Fibroblast of lung (primary cell): Measurements from ENCODE around the gene GRM4. TPM values are rescaled to one million over a fixed set of nuclear protein-coding genes. Genes with fewer than 3 reads are reported as not detected.

Experiments used
- DNase-seq, 2 donors: peaks; one replicate each; pipeline versions ENCODE4 v3.0.0 to v3.0.0-alpha.2; 2010; ENCODE audit warnings: low read depth in 2 of 2
- H2AFZ ChIP-seq: 2 replicates; pipeline ENCODE4 v1.5.1; 2012; ENCODE audit warnings: low read length, control low read depth, inconsistent platforms
- H3K27ac ChIP-seq: 2 replicates; pipeline ENCODE4 v1.5.1; 2011; ENCODE audit warnings: low read length, control low read depth; ENCODE audit not compliant: insufficient read depth
- H3K27me3 ChIP-seq: 2 replicates; pipeline ENCODE4 v1.5.1; 2011; ENCODE audit warnings: mild to moderate bottlenecking, low read length; ENCODE audit not compliant: control insufficient read depth, insufficient read depth
- H3K36me3 ChIP-seq: 2 replicates; pipeline ENCODE4 v1.5.1; 2011; ENCODE audit warnings: low read length; ENCODE audit not compliant: control insufficient read depth, insufficient read depth
- H3K4me1 ChIP-seq: 2 replicates; pipeline ENCODE4 v1.5.1; 2011; ENCODE audit warnings: low read length; ENCODE audit not compliant: control insufficient read depth, insufficient read depth; ENCODE audit errors: extremely low read depth
- H3K4me2 ChIP-seq: 2 replicates; pipeline ENCODE4 v1.5.1; 2011; ENCODE audit warnings: low read length, control low read depth; ENCODE audit not compliant: insufficient read depth; ENCODE audit errors: extremely low read depth
- H3K4me3 ChIP-seq, 4 experiments: fragments of 200-600 bp in 1 of 4; sonication (generic) in 1 of 4; replicated peaks in 1 of 4; 2 replicates each; pipeline ENCODE4 v1.5.1; 2011 to 2016; ENCODE audit warnings: low read length in 4 of 4, low read depth in 3 of 4, mild to moderate bottlenecking in 3 of 4, control low read depth in 2 of 4, inconsistent platforms in 1 of 4, mixed read lengths in 1 of 4; ENCODE audit not compliant: insufficient read depth in 1 of 4; ENCODE audit errors: control extremely low read depth in 1 of 4
- H3K79me2 ChIP-seq: 2 replicates; pipeline ENCODE4 v1.5.1; 2012; ENCODE audit warnings: mild to moderate bottlenecking, low read length, inconsistent platforms; ENCODE audit not compliant: control insufficient read depth, insufficient read depth
- H3K9ac ChIP-seq: 2 replicates; pipeline ENCODE4 v1.5.1; 2011; ENCODE audit warnings: mild to moderate bottlenecking, low read length, control low read depth; ENCODE audit not compliant: insufficient read depth
- H3K9me3 ChIP-seq: 2 replicates; pipeline ENCODE4 v1.5.1; 2012; ENCODE audit warnings: low read depth, low read length; ENCODE audit not compliant: control insufficient read depth, insufficient read depth
- H4K20me1 ChIP-seq: 2 replicates; pipeline ENCODE4 v1.5.1; 2011; ENCODE audit warnings: low read length; ENCODE audit not compliant: control insufficient read depth, insufficient read depth; ENCODE audit errors: extremely low read depth
- EZH2 ChIP-seq: IDR thresholded peaks from 2 replicates; pipeline ENCODE4 v1.5.1; 2012; ENCODE audit warnings: low read length, control low read depth, mild to moderate bottlenecking; ENCODE audit errors: missing control alignments
- polyA plus RNA-seq, 2 donors: library from polyadenylated mRNA; depleted of rRNA in 1 of 2; stranded (reverse) in 1 of 2; unstranded in 1 of 2; fragments of >200 nt; gene quantifications; 2 replicates each; pipeline ENCODE4 v1.2.1, GENCODE V29; 2011 to 2012; ENCODE audit warnings: missing spikeins in 1 of 2
- total RNA-seq: library from RNA; depleted of rRNA; stranded (reverse); fragments of >200 nt; gene quantifications from 2 replicates; pipeline ENCODE4 v1.2.1, GENCODE V29; 2014
- TF ChIP-seq, protein P1 (sequence below), 2 donors: IDR thresholded peaks in 1 of 2; conservative IDR thresholded peaks in 1 of 2; 1 replicate in 1 of 2; 2 replicates in 1 of 2; pipeline ENCODE4 v1.5.1; 2011 to 2012; ENCODE audit warnings: low read length in 2 of 2, control low read depth in 1 of 2, inconsistent platforms in 1 of 2, low read depth in 1 of 2, mild to moderate bottlenecking in 1 of 2

Gene GRM4
- total and polyA plus RNA-seq, 2 donors (not counting 1 experiment from before 2014, with no cell fraction given): under 0.01 TPM; not detected in 1

DNA sequence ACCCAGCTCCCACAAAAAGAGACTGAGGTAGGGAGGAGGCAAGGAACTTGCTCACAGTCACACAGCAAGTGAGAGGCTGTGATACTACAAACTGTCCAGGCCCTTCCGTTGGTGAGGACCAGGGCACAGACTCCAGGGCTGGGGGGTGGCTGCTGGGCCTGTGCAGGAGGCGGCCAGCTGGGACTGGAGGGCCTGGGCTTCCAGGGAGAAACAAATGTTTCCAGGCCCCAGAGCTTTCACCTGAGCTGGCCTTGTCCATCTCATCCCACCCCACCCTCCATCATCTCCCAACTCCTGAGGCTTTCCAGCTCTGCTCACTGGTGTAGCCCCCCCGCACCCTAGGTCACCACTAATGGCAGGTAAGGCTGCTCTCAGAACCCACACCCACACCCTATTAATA lies 86.0 kb downstream of the GRM4 start:
- Histone ChIP-seq H2AFZ (no peak overlapping the region), H3K79me2 (no peaks in the 10 kb centered on the region), H3K4me3 (no peak overlapping the region), H3K4me1 (no peaks in the 10 kb centered on the region), H3K9ac (no peak overlapping the region), H3K9me3 (no peaks in the 10 kb centered on the region), H3K27ac (no peak overlapping the region), H3K4me2 (no peak overlapping the region), H3K36me3 (no peaks in the 10 kb centered on the region), H4K20me1 (no peaks in the 10 kb centered on the region), H3K27me3 (peaks cover 15% of the 10 kb centered on the region)
- TF ChIP-seq, protein P1, sequence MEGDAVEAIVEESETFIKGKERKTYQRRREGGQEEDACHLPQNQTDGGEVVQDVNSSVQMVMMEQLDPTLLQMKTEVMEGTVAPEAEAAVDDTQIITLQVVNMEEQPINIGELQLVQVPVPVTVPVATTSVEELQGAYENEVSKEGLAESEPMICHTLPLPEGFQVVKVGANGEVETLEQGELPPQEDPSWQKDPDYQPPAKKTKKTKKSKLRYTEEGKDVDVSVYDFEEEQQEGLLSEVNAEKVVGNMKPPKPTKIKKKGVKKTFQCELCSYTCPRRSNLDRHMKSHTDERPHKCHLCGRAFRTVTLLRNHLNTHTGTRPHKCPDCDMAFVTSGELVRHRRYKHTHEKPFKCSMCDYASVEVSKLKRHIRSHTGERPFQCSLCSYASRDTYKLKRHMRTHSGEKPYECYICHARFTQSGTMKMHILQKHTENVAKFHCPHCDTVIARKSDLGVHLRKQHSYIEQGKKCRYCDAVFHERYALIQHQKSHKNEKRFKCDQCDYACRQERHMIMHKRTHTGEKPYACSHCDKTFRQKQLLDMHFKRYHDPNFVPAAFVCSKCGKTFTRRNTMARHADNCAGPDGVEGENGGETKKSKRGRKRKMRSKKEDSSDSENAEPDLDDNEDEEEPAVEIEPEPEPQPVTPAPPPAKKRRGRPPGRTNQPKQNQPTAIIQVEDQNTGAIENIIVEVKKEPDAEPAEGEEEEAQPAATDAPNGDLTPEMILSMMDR (conservative IDR thresholded peaks at IDR 0.05 in 1 of 2, IDR thresholded peaks at IDR 0.05 in 1 of 2; ENCODE audit: low read depth in 1 of 2, low read length in 2 of 2): no peak
- no peak for TF ChIP-seq EZH2
- DNase-seq: no peak

DNA sequence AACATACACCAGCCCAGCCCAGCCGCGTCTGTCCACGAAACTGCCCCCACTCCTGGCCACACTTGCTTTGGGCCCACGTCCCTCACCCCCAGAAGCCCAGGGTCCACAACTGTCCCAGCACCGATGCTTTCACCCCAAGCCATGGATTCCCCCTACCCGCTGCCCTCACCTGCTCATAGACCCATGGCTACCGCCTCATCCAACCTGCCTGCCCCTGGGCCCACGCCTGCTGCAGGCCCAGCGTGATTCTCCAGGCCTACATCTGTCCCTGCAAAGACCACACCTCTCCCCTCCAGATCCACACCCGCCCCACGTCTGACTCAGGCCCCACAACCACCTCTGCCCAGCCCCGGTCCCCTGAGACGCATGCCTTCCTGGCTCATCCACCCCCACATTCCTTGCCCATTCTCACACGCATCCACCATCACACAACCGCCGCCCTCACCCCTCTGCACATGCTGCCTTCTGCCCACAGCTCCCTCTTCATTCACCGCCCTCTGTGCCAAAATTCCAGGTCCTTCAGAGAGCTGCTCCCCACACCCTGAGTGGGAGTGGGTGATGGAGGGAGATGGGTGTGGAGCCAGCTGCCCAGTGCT lies 86.7 kb downstream of the GRM4 start:
- TF ChIP-seq EZH2: no peak
- TF ChIP-seq, protein P1 (conservative IDR thresholded peaks at IDR 0.05 in 1 of 2, IDR thresholded peaks at IDR 0.05 in 1 of 2; ENCODE audit: low read depth in 1 of 2, low read length in 2 of 2): no peak
- no peaks in the 10 kb centered on the region for H3K79me2 ChIP-seq
- peaks cover 10% of the 10 kb centered on the region for H3K27me3 ChIP-seq
- peak in 1 of 2 donors; percentile 23 for DNase-seq
- no peak overlapping the region for H3K9ac ChIP-seq
- H3K4me1 ChIP-seq: no peaks in the 10 kb centered on the region
- no peaks in the 10 kb centered on the region for H4K20me1 ChIP-seq
- H3K4me2 ChIP-seq: no peak overlapping the region
- no peak overlapping the region for H3K27ac ChIP-seq
- no peak overlapping the region for H3K4me3 ChIP-seq
- no peaks in the 10 kb centered on the region for H3K36me3 ChIP-seq
- H3K9me3 ChIP-seq: no peaks in the 10 kb centered on the region
- no peak overlapping the region for H2AFZ ChIP-seq

DNA sequence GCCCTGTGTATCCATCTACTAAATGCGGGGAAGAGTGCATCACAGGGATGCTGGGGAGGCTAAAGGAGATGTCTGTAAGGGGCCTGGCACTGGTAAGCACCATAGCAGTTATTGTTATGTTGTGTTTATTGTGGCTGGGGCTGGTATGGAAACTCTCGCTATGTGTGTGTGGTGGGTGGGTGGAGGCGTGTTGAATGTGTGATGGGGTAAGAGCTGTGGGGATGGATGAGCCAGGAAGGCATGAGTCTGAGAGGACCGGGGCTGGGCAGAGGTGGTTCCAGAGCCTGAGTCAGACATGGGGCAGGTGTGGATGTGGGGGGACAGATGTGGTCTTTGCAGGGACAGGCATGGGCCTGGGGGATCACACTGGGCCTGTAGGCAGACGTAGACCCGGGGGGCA lies 88.1 kb downstream of the GRM4 start:
- no peak for TF ChIP-seq EZH2
- TF ChIP-seq, protein P1 (conservative IDR thresholded peaks at IDR 0.05 in 1 of 2, IDR thresholded peaks at IDR 0.05 in 1 of 2; ENCODE audit: low read depth in 1 of 2, low read length in 2 of 2): no peak
- Histone ChIP-seq H3K9ac (no peak overlapping the region), H3K27me3 (peaks cover 2% of the 10 kb centered on the region), H4K20me1 (no peaks in the 10 kb centered on the region), H3K4me3 (no peak overlapping the region), H3K4me2 (no peak overlapping the region), H3K79me2 (no peaks in the 10 kb centered on the region), H2AFZ (no peak overlapping the region), H3K9me3 (no peaks in the 10 kb centered on the region), H3K27ac (no peak overlapping the region), H3K4me1 (no peaks in the 10 kb centered on the region), H3K36me3 (no peaks in the 10 kb centered on the region)
- no peak for DNase-seq
